ENCODE data around the gene SMU1.

- TF ChIP-seq EP300 (IDR thresholded peaks at IDR 0.05) (no peak), POLR2AphosphoS5 (IDR thresholded peaks at IDR 0.05) (no peak), CTCF (IDR thresholded peaks at IDR 0.05) (no peak)
Measured at GRCh38 chr9:32992595-32993238, 83.8 kb downstream of the SMU1 start.
